DND-41 (cell line): ENCODE measurements around the gene OR4D9.
"Not testable (repeated sequence)": the region's sequence is repeated elsewhere in the genome, so short reads cannot be mapped to it uniquely, and the experiment has no call there.

Experiments
- EZH2 ChIP-seq: IDR thresholded peaks from 3 replicates; pipeline ENCODE4 v1.6.1; 2012; ENCODE audit warnings: borderline replicate concordance, low read depth, mild to moderate bottlenecking, moderate library complexity, low read length, inconsistent platforms; ENCODE audit not compliant: severe bottlenecking
- TF ChIP-seq, protein P1 (sequence below): IDR thresholded peaks from 2 replicates; pipeline ENCODE4 v1.5.1; 2012; ENCODE audit warnings: borderline replicate concordance, low read length, moderate library complexity, mild to moderate bottlenecking; ENCODE audit not compliant: poor library complexity, severe bottlenecking; ENCODE audit errors: extremely low read depth

DNA sequence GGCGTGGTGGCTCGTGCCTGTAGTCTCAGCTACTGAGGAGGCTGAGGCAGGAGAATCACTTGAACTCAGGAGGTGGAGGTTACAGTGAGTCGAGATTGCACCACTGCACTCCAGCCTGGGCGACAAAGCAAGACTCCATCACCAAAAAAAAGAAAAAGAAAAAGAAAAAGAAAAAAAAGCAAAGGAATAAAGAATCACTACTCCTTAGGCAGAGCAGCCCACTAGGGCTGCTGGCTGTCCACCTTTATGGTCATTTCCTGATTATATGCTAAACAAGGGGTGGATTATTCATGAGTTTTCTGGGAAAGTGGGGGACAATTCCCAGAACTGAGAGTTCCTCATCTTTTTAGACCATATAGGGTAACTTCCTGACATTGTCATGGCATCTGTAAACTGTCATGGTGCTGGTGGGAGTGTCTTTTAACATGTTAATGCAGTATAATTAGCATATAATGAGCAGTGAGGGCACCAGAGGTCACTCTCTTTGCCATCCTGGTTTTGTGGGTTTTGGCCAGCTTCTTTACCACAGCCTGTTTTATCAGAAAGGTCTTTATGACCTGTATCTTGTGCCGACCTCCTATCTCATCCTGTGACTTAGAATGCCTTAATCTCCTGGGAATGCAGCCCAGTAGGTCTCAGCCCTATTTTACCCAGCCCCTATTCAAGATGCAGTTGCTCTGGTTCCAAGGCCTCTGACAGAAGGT lies 36.4 kb downstream of the OR4D9 start:
- TF ChIP-seq, protein P1, sequence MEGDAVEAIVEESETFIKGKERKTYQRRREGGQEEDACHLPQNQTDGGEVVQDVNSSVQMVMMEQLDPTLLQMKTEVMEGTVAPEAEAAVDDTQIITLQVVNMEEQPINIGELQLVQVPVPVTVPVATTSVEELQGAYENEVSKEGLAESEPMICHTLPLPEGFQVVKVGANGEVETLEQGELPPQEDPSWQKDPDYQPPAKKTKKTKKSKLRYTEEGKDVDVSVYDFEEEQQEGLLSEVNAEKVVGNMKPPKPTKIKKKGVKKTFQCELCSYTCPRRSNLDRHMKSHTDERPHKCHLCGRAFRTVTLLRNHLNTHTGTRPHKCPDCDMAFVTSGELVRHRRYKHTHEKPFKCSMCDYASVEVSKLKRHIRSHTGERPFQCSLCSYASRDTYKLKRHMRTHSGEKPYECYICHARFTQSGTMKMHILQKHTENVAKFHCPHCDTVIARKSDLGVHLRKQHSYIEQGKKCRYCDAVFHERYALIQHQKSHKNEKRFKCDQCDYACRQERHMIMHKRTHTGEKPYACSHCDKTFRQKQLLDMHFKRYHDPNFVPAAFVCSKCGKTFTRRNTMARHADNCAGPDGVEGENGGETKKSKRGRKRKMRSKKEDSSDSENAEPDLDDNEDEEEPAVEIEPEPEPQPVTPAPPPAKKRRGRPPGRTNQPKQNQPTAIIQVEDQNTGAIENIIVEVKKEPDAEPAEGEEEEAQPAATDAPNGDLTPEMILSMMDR, result not testable (repeated sequence)
- not testable (repeated sequence) for TF ChIP-seq EZH2
